Stimulated activated CD4-positive, alpha-beta T cell treated with anti-CD3 and anti-CD28 coated beads, Interleukin-4, amount 100 ng/mL, for 1 hour (primary cell): ENCODE results near the gene LDHD.
A peak's percentile ranks its signal among the peaks of the same experiment; 100 is the strongest.
"Not testable (repeated sequence)": the region's sequence is repeated elsewhere in the genome, so short reads cannot be mapped to it uniquely, and the experiment has no call there.

Source experiments
- DNase-seq: peaks from one replicate; pipeline ENCODE4 v3.0.0-alpha.2; 2020

Gene LDHD

GRCh38 chr16:75099075-75099667 lies 17.4 kb downstream of the LDHD start:
- no peak for DNase-seq

DNA sequence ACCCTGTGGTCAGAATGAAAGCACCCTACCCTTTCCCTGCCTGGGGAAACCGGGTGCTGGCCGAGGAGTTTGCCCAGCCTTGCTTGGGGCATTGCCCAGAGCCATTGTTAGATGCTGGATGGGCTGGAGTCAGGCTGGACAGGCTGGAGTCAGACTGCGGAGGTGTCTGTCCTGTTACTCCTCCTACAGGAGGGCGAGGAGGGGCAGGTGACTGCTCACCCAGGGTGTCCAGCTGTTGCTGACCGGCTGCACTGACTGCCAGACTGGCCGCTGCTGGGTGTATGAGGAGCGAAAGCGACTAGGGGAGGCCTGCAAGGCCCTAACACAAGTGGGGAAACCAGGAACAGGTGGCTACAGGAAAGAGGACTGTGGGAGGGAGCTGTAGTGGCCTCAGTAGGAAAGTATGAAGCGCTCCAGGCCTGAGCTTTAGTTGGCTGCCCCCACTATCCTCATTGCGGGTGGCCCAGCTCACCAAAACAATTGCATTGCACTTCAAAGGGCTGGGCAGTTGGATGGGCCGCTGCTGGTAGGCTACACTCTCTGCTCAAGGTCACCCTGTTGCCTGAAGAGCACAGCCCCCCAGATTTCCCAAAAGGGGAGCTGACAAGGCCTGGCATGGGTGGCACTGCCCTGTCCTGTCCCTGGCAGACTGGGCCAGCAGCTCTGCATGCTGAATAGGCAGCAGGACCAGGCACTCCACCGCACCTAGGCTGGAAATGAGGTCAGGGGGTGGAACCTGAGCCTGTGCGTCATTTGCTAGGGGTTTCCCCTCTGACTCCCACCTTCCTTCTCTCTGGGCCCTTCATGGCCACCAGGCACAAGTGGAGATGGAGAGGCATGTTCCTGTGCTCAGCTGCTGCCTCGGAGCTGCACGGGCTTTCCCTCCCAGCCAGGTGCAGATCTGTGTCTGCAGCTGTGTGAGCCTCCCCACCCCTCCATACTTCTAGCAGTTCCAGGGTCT lies 18.4 kb downstream of the LDHD start:
- peak; percentile 69 for DNase-seq

GRCh38 chr16:75097191-75097761 lies 19.3 kb downstream of the LDHD start:
- no peak for DNase-seq

DNA sequence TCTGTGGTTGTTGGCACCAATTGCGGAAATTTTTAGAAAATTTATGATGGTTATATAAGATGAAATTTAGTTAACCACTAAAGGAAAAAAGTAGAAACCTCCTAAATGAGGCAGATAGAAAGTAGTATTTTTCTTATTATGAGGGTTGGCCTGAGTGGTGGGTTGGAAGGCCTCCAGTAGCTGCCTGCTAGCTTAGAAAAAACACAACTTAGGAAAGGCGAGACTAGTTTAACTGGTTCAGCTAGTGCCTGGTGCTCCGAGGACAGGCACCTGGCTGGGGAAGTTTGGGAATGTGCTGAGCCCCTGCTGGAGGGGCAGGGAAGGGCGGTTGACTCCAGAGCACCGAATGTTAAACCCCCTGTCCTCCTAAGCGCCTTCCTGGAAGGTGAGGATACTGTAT lies 19.9 kb downstream of the LDHD start:
- no peak for DNase-seq

GRCh38 chr16:75095204-75095621 lies 21.4 kb downstream of the LDHD start:
- DNase-seq: no peak

GRCh38 chr16:75093598-75094540 lies 22.7 kb downstream of the LDHD start:
- DNase-seq: no peak

DNA sequence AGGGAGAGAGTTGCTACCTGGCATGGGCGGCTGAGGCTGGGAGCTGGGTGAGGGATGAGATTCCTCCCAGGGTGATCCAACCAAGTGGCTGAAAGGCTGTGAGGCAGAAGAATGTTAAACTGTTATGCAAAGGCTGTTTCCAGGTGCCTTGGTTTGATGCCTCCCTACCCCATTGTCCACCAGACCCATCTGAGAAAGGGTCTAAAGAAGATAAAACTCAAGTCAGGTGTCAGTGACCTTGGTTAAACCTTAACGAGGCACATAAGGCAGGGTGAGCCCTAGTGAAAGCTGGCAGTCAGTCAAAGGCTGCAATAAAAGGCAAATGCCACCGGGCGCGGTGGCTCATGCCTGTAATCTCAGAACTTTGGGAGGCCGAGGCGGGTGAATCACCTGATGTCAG lies 23.8 kb downstream of the LDHD start:
- no peak for DNase-seq

DNA sequence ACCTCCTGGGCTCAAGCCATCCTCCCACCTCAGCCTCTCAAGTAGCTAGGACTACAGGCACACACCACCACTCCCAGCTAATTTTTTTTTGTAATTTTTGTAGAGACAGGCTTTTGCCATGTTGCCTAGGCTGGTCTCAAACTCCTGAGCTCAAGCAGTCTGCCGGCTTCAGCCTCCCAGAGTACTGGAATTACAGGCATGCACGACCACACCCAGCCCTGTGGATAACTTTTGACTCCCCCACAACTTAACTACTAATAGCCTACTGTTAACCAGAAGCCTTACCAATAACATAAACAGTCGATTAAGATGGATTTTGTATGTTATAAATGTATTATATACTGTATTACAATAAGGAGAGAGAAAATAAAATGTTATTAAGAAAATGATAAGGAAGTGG lies 25.0 kb downstream of the LDHD start:
- DNase-seq: not testable (repeated sequence)

GRCh38 chr16:75090899-75091298 lies 25.7 kb downstream of the LDHD start:
- DNase-seq: not testable (repeated sequence)

- DNase-seq: no peak
These were observed 26.9 kb downstream of the LDHD start for GRCh38 chr16:75089486-75090202.

DNA sequence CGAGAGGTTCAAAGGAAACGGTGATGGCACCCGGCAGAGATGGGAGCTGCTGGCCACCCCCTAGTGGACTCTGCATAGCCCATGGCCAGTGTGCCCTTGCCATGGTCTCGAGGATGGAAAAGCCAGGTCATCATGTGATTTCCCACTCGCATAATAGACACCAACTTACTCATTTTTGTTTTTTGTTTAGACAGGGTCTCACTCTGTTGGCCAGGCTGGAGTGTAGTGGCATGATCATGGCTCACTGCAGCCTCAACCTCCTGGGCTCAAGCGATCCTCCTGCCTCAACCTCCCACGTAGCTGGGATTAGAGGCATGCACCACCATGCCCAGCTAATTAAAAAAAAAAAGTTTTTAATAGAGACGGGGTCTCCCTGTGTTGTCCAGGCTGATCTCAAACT lies 27.6 kb downstream of the LDHD start:
- no peak for DNase-seq

GRCh38 chr16:75088216-75088615 lies 28.4 kb downstream of the LDHD start:
- no peak for DNase-seq

GRCh38 chr16:75087375-75087979 lies 29.1 kb downstream of the LDHD start:
- DNase-seq: no peak

- DNase-seq: no peak
These were observed 29.7 kb downstream of the LDHD start for GRCh38 chr16:75086688-75087374.

GRCh38 chr16:75086281-75086680 lies 30.3 kb downstream of the LDHD start:
- DNase-seq: no peak

DNA sequence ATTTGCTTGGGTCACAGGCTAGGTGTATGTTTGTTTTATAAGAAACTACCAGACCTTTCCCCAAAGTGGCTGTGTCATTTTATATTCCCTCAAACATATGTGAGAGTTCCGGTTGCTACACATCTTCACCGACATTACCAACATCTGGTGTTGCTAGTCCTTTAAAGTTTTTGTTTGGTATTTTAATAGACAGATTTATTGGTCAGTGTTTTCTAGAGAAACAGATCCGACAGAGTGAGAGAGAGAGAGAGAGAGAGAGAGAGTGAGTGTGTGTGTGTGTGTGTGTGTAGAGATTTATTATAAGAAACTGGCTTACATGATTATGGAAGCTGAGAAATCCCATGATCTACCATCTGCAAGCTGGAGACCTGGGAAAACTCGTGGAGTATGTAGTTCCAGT lies 31.0 kb downstream of the LDHD start:
- DNase-seq: no peak

DNA sequence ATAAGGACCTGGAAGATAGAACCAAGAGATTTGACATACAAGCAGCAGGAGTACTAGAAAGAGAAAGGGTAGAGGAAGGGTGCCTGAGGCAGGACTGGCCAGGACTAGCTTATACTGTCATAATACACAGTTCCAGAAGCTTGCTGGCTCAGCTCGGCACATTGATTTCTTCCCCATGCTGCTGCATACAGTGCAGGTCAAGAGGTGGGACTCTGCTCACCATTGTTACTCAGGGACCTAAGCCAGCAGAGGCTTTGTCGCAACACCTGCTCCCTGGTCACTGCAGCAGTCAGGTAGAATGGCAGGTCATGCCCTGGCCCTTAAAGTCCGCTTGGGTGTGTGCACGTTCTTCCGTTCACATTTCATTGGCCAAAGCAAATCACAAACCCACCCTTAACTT lies 32.8 kb downstream of the LDHD start:
- DNase-seq: no peak

DNA sequence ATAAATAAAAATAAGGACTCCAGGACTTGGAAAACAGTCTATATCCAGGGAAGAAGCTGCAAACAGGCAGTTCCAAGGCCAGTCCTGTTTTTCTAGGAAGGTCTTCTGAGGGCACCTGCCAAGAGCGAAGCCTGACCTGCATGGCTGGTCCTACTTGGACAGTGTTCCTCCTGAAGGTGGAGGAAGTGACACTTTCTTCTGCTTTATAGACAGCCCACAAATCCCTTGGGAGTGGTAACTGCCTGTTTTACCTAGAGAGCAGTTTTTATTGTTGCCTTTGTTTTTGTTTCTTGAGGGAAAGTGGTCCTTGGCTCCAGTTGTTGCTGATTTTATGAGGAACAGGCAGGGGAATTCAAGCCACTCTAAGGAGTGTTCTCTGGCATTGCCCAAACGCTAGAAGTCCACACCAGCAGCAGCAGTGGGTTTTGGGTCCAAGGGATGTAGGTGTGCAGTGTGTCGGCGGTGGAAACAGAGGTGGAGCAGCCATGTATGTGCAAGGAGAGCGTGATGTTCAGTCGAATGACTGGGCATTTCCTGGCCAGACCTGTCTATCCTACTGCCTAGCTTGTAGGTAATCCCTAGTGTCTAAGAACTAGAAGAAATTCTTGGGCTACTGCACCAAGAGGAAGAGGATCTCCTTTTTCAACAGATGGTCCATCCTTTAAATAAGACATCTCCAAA lies 35.3 kb downstream of the LDHD start:
- DNase-seq: no peak

DNA sequence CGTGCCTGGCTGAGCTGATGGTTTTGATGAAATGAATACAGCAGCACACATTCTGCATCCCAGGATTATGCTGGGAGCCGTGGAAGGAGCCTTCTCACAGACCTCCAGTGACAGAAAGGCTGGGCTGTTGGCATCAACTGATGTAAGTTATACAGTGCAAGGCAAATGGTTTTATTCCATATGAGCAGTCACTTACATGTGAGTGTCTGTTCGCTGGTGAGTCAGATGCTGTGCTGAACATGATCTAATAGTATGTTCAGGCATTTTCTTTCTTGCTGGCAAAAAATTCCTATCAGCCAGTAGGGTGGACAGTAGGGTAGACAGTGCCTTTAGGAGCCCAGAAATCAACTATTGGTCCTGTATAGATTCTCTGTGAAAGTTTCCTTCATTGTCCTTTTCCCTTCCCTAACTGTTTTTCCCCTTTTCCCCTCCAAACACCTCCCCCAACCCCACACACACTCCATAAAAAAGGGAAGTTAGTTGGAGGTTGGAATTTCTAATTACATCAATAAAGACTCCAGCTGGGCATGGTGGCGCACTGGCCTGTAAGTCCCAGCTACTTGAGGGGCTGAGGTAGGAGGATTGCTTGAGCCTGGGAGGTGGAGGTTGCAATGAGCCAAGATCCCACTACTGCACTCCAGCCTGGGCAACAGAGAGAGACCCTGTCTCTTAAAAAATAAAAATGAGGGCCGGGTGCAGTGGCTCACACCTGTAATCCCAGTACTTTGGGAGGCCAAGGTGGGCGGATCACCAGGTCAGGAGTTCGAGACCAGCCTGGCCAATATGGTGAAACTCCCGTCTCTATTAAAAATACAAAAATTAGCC lies 36.2 kb downstream of the LDHD start:
- DNase-seq: no peak
